Hypothalamus (tissue), 51 donors: ENCODE measurements around the gene ATG16L1.
A peak's percentile ranks its signal among the peaks of the same experiment; 100 is the strongest.
"Not testable (repeated sequence)": the region's sequence is repeated elsewhere in the genome, so short reads cannot be mapped to it uniquely, and the experiment has no call there.

Source experiments
- DNase-seq, 51 donors: peaks; one replicate each; lab custom pipeline; 2025; lab: John Stamatoyannopoulos, UW

ATG16L1 gene

GRCh38 chr2:233325814-233326213 is 74.3 kb downstream of the ATG16L1 start:
- DNase-seq, result no peak

GRCh38 chr2:233326500-233326899 is 75.0 kb downstream of the ATG16L1 start:
- no peak for DNase-seq

GRCh38 chr2:233328922-233329321 is 77.4 kb downstream of the ATG16L1 start:
- DNase-seq, result no peak

GRCh38 chr2:233329489-233330135 is 78.1 kb downstream of the ATG16L1 start:
- no peak for DNase-seq

GRCh38 chr2:233331536-233331935 is 80.1 kb downstream of the ATG16L1 start:
- DNase-seq, result peak in 27 of 51 donors; percentile 15 to 64 (median 34)

- DNase-seq, result no peak
These were observed 80.7 kb downstream of the ATG16L1 start for GRCh38 chr2:233332125-233332524.

- DNase-seq, result no peak
These were observed 83.4 kb downstream of the ATG16L1 start for GRCh38 chr2:233334915-233335314.

GRCh38 chr2:233336091-233336490 is 84.6 kb downstream of the ATG16L1 start:
- DNase-seq, result not testable (repeated sequence)

- no peak for DNase-seq
These were observed 85.1 kb downstream of the ATG16L1 start for GRCh38 chr2:233336541-233336940.

- no peak for DNase-seq
These were observed 86.6 kb downstream of the ATG16L1 start for GRCh38 chr2:233338046-233338445.

- DNase-seq, result no peak
These were observed 87.4 kb downstream of the ATG16L1 start for GRCh38 chr2:233338812-233339368.

- DNase-seq, result no peak
These were observed 88.0 kb downstream of the ATG16L1 start for GRCh38 chr2:233339427-233339826.

GRCh38 chr2:233341296-233341695 is 89.8 kb downstream of the ATG16L1 start:
- no peak for DNase-seq

- DNase-seq, result no peak
These were observed 90.8 kb downstream of the ATG16L1 start for GRCh38 chr2:233342301-233342700.

- no peak for DNase-seq
These were observed 91.8 kb downstream of the ATG16L1 start for GRCh38 chr2:233343171-233343705.
